HepG2 (cell line): ENCODE measurements around the gene PAM16.

ENCODE experiments used
- AGO1 ChIP-seq: fragments of 200-400 bp; formaldehyde crosslinking; IDR thresholded peaks from 2 replicates; pipeline ENCODE4 v1.6.1; 2017; ENCODE audit warnings: mild to moderate bottlenecking, low read depth, low read length, moderate library complexity; ENCODE audit not compliant: poor library complexity, severe bottlenecking
- ARHGAP35 ChIP-seq: sonication (generic); formaldehyde crosslinking; IDR thresholded peaks from 2 replicates; pipeline ENCODE4 v1.9.0; 2022; ENCODE audit warnings: mild to moderate bottlenecking, inconsistent platforms, moderate library complexity, missing genetic modification reagents, borderline replicate concordance
- FOXM1 ChIP-seq: sonication (generic); formaldehyde crosslinking; IDR thresholded peaks from 2 replicates; pipeline ENCODE4 v1.5.0; 2020; ENCODE audit warnings: missing genetic modification reagents
- POGZ ChIP-seq: sonication (generic); formaldehyde crosslinking; IDR thresholded peaks from 2 replicates; pipeline ENCODE4 v1.4.0; 2020; ENCODE audit warnings: mild to moderate bottlenecking, missing genetic modification reagents
- RBAK ChIP-seq: sonication (generic); formaldehyde crosslinking; IDR thresholded peaks from 2 replicates; pipeline ENCODE4 v1.5.1; 2020; ENCODE audit warnings: mild to moderate bottlenecking, missing genetic modification reagents
- SALL2 ChIP-seq: sonication (generic); formaldehyde crosslinking; IDR thresholded peaks from 2 replicates; pipeline ENCODE4 v1.8.1; 2023; ENCODE audit warnings: mild to moderate bottlenecking, missing genetic modification reagents, inconsistent platforms
- THRA ChIP-seq: sonication (generic); formaldehyde crosslinking; IDR thresholded peaks from 2 replicates; pipeline ENCODE4 v1.4.0; 2020; ENCODE audit warnings: missing genetic modification reagents, borderline replicate concordance
- ZNF101 ChIP-seq: sonication (generic); formaldehyde crosslinking; IDR thresholded peaks from 2 replicates; pipeline ENCODE4 v1.4.0; 2020; ENCODE audit warnings: mild to moderate bottlenecking, low read depth, missing genetic modification reagents, borderline replicate concordance
- ZNF160 ChIP-seq: sonication (generic); formaldehyde crosslinking; IDR thresholded peaks from 2 replicates; pipeline ENCODE4 v1.8.0; 2022; ENCODE audit warnings: mild to moderate bottlenecking, inconsistent platforms, missing genetic modification reagents
- ZNF776 ChIP-seq: sonication (generic); formaldehyde crosslinking; IDR thresholded peaks from 2 replicates; pipeline ENCODE4 v1.4.0; 2020; ENCODE audit warnings: mild to moderate bottlenecking, missing genetic modification reagents
- ZNF878 ChIP-seq: sonication (generic); formaldehyde crosslinking; IDR thresholded peaks from 2 replicates; pipeline ENCODE4 v1.8.1; 2023; ENCODE audit warnings: mild to moderate bottlenecking, missing genetic modification reagents, moderate library complexity
- TF ChIP-seq, protein P1 (sequence below): sonication (generic); formaldehyde crosslinking; IDR thresholded peaks from 2 replicates; pipeline ENCODE4 v1.5.0; 2020; ENCODE audit warnings: mild to moderate bottlenecking, missing genetic modification reagents, moderate library complexity
- TF ChIP-seq, protein P2 (sequence below): sonication (generic); formaldehyde crosslinking; IDR thresholded peaks from 2 replicates; pipeline ENCODE4 v1.5.0; 2020; ENCODE audit warnings: missing genetic modification reagents
- TF ChIP-seq, protein P3 (sequence below): sonication (generic); formaldehyde crosslinking; IDR thresholded peaks from 2 replicates; pipeline ENCODE4 v1.8.1; 2023; ENCODE audit warnings: mild to moderate bottlenecking, inconsistent platforms, moderate library complexity, missing genetic modification reagents, borderline replicate concordance

DNA sequence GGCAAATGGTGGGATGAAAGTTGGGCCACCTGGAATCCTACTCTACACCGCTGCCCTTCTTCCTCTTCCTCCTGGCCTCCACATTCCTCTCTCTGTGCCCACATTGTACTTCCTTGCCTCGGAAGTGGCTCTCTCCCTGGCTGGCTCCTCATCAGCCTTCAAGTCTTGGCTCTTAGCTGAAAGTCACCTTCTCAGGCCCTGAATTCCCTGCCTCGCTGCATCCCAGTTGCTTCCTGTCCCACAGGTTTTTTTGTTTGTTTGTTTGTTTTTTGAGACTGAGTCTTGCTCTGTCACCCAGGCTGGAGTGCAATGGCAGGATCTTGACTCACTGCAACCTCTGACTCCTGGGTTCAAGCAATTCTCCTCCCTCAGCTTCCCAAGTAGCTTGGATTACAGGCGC, 2.6 kb upstream of the PAM16 start:
- TF ChIP-seq ZNF160 (CRISPR knock-in tag), result no peak
- no peak for TF ChIP-seq FOXM1 (CRISPR knock-in tag)
- TF ChIP-seq POGZ (CRISPR knock-in tag), result no peak
- TF ChIP-seq, protein P1, sequence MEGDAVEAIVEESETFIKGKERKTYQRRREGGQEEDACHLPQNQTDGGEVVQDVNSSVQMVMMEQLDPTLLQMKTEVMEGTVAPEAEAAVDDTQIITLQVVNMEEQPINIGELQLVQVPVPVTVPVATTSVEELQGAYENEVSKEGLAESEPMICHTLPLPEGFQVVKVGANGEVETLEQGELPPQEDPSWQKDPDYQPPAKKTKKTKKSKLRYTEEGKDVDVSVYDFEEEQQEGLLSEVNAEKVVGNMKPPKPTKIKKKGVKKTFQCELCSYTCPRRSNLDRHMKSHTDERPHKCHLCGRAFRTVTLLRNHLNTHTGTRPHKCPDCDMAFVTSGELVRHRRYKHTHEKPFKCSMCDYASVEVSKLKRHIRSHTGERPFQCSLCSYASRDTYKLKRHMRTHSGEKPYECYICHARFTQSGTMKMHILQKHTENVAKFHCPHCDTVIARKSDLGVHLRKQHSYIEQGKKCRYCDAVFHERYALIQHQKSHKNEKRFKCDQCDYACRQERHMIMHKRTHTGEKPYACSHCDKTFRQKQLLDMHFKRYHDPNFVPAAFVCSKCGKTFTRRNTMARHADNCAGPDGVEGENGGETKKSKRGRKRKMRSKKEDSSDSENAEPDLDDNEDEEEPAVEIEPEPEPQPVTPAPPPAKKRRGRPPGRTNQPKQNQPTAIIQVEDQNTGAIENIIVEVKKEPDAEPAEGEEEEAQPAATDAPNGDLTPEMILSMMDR, result no peak
- no peak for TF ChIP-seq RBAK
- TF ChIP-seq ZNF878, result no peak
- no peak for TF ChIP-seq AGO1
- TF ChIP-seq SALL2 (CRISPR knock-in tag), result no peak
- TF ChIP-seq THRA, result no peak
- TF ChIP-seq, protein P2, sequence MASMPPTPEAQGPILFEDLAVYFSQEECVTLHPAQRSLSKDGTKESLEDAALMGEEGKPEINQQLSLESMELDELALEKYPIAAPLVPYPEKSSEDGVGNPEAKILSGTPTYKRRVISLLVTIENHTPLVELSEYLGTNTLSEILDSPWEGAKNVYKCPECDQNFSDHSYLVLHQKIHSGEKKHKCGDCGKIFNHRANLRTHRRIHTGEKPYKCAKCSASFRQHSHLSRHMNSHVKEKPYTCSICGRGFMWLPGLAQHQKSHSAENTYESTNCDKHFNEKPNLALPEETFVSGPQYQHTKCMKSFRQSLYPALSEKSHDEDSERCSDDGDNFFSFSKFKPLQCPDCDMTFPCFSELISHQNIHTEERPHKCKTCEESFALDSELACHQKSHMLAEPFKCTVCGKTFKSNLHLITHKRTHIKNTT (CRISPR knock-in tag), result no peak
- no peak for TF ChIP-seq ZNF101 (CRISPR knock-in tag)
- no peak for TF ChIP-seq ZNF776 (CRISPR knock-in tag)
- TF ChIP-seq, protein P3, sequence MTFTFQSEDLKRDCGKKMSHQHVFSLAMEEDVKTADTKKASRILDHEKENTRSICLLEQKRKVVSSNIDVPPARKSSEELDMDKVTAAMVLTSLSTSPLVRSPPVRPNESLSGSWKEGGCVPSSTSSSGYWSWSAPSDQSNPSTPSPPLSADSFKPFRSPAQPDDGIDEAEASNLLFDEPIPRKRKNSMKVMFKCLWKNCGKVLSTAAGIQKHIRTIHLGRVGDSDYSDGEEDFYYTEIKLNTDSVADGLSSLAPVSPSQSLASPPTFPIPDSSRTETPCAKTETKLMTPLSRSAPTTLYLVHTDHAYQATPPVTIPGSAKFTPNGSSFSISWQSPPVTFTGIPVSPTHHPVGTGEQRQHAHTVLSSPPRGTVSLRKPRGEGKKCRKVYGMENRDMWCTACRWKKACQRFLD (CRISPR knock-in tag), result no peak
- TF ChIP-seq ARHGAP35 (CRISPR knock-in tag), result no peak
